Mucosa of rectum (tissue), 2 donors: Measurements from ENCODE around the gene MGAT3.

Experiments
- H3K27ac ChIP-seq, 2 donors: one replicate each; pipeline ENCODE4 v1.7.0; 2013; ENCODE audit warnings: inconsistent platforms in 2 of 2, low read depth in 2 of 2, low read length in 2 of 2
- H3K27me3 ChIP-seq, 2 donors: one replicate each; pipeline ENCODE4 v1.7.0; 2013; ENCODE audit warnings: low read length in 2 of 2; ENCODE audit not compliant: control insufficient read depth in 2 of 2, insufficient read depth in 2 of 2
- H3K36me3 ChIP-seq, 2 donors: one replicate each; pipeline ENCODE4 v1.7.0; 2013; ENCODE audit warnings: low read length in 2 of 2; ENCODE audit not compliant: control insufficient read depth in 2 of 2, insufficient read depth in 2 of 2
- H3K4me1 ChIP-seq, 2 donors: one replicate each; pipeline ENCODE4 v1.7.0; 2013; ENCODE audit warnings: low read length in 2 of 2, mild to moderate bottlenecking in 1 of 2; ENCODE audit not compliant: control insufficient read depth in 2 of 2, insufficient read depth in 2 of 2
- H3K4me3 ChIP-seq, 2 donors: one replicate each; pipeline ENCODE4 v1.7.0; 2013; ENCODE audit warnings: low read length in 2 of 2
- H3K9ac ChIP-seq, 2 donors: one replicate each; pipeline ENCODE4 v1.7.0; 2013; ENCODE audit warnings: low read length in 2 of 2, low read depth in 1 of 2, mild to moderate bottlenecking in 1 of 2
- H3K9me3 ChIP-seq, 2 donors: one replicate each; pipeline ENCODE4 v1.7.0; 2013; ENCODE audit warnings: low read length in 2 of 2; ENCODE audit not compliant: control insufficient read depth in 2 of 2
- donor health status: healthy.
- donor health status: Normal muscosa, but diverticular disease.

Gene MGAT3

GRCh38 chr22:39416319-39416718 lies 40.5 kb upstream of the MGAT3 start:
- H3K36me3 ChIP-seq: peaks cover 41 to 53% of the 10 kb centered on the region in 2 donors
- H3K9ac ChIP-seq: no peak overlapping the region
- H3K27me3 ChIP-seq: no peaks in the 10 kb centered on the region
- no peak overlapping the region for H3K27ac ChIP-seq
- peaks cover 2 to 6% of the 10 kb centered on the region in 2 donors for H3K4me1 ChIP-seq
- no peaks in the 10 kb centered on the region for H3K9me3 ChIP-seq
- H3K4me3 ChIP-seq: no peak overlapping the region

- Histone ChIP-seq H3K36me3 (peaks cover 51 to 63% of the 10 kb centered on the region in 2 donors), H3K27ac (no peak overlapping the region), H3K27me3 (no peaks in the 10 kb centered on the region)
Measured at GRCh38 chr22:39417641-39418040, 39.2 kb upstream of the MGAT3 start.

GRCh38 chr22:39418696-39419095 lies 38.1 kb upstream of the MGAT3 start:
- H3K27ac ChIP-seq: no peak overlapping the region
- no peaks in the 10 kb centered on the region for H3K27me3 ChIP-seq
- peaks cover 52 to 67% of the 10 kb centered on the region in 2 donors for H3K36me3 ChIP-seq
- H3K9me3 ChIP-seq: no peaks in the 10 kb centered on the region
- H3K4me3 ChIP-seq: no peak overlapping the region
- peaks cover 0 to 4% of the 10 kb centered on the region in 2 donors for H3K4me1 ChIP-seq
- no peak overlapping the region for H3K9ac ChIP-seq

More at GRCh38 chr22:39417641-39418040, 39.2 kb upstream of the MGAT3 start:
- H3K4me3 ChIP-seq: no peak overlapping the region
- no peaks in the 10 kb centered on the region for H3K9me3 ChIP-seq
- H3K4me1 ChIP-seq: peaks cover 0 to 4% of the 10 kb centered on the region in 2 donors
- no peak overlapping the region for H3K9ac ChIP-seq

- Histone ChIP-seq H3K4me3 (no peak overlapping the region), H3K27me3 (no peaks in the 10 kb centered on the region), H3K27ac (no peak overlapping the region), H3K9me3 (no peaks in the 10 kb centered on the region), H3K4me1 (peaks cover 0 to 4% of the 10 kb centered on the region in 2 donors), H3K36me3 (peaks cover 55 to 70% of the 10 kb centered on the region in 2 donors), H3K9ac (no peak overlapping the region)
Measured at GRCh38 chr22:39419096-39419495, 37.7 kb upstream of the MGAT3 start.

GRCh38 chr22:39419911-39420310 lies 36.9 kb upstream of the MGAT3 start:
- Histone ChIP-seq H3K4me3 (no peak overlapping the region), H3K27me3 (no peaks in the 10 kb centered on the region), H3K9ac (no peak overlapping the region), H3K4me1 (no peaks in the 10 kb centered on the region), H3K27ac (no peak overlapping the region), H3K9me3 (no peaks in the 10 kb centered on the region), H3K36me3 (peaks cover 56 to 70% of the 10 kb centered on the region in 2 donors)

GRCh38 chr22:39421691-39422090 lies 35.1 kb upstream of the MGAT3 start:
- Histone ChIP-seq H3K36me3 (peaks cover 48 to 60% of the 10 kb centered on the region in 2 donors), H3K9me3 (no peaks in the 10 kb centered on the region), H3K27ac (no peak overlapping the region), H3K9ac (no peak overlapping the region), H3K4me1 (no peaks in the 10 kb centered on the region), H3K27me3 (no peaks in the 10 kb centered on the region), H3K4me3 (no peak overlapping the region)

GRCh38 chr22:39422101-39422500 lies 34.7 kb upstream of the MGAT3 start:
- H3K27ac ChIP-seq: no peak overlapping the region
- no peak overlapping the region for H3K9ac ChIP-seq
- no peaks in the 10 kb centered on the region for H3K9me3 ChIP-seq
- H3K4me1 ChIP-seq: no peaks in the 10 kb centered on the region
- H3K27me3 ChIP-seq: no peaks in the 10 kb centered on the region
- no peak overlapping the region for H3K4me3 ChIP-seq
- H3K36me3 ChIP-seq: peaks cover 48 to 61% of the 10 kb centered on the region in 2 donors

- no peak overlapping the region for H3K4me3 ChIP-seq
- no peak overlapping the region for H3K9ac ChIP-seq
- no peaks in the 10 kb centered on the region for H3K9me3 ChIP-seq
- no peak overlapping the region for H3K27ac ChIP-seq
- H3K27me3 ChIP-seq: no peaks in the 10 kb centered on the region
- peaks cover 54 to 63% of the 10 kb centered on the region in 2 donors for H3K36me3 ChIP-seq
- no peaks in the 10 kb centered on the region for H3K4me1 ChIP-seq
Measured at GRCh38 chr22:39422721-39423120, 34.1 kb upstream of the MGAT3 start.

- Histone ChIP-seq H3K9me3 (no peaks in the 10 kb centered on the region), H3K27me3 (no peaks in the 10 kb centered on the region), H3K4me3 (no peak overlapping the region), H3K9ac (no peak overlapping the region), H3K27ac (no peak overlapping the region), H3K36me3 (peaks cover 53 to 61% of the 10 kb centered on the region in 2 donors), H3K4me1 (no peaks in the 10 kb centered on the region)
Measured at GRCh38 chr22:39423976-39424375, 32.8 kb upstream of the MGAT3 start.

- peaks cover 2 to 4% of the 10 kb centered on the region in 2 donors for H3K4me1 ChIP-seq
- no peaks in the 10 kb centered on the region for H3K27me3 ChIP-seq
- H3K4me3 ChIP-seq: no peak overlapping the region
- peaks cover 37 to 57% of the 10 kb centered on the region in 2 donors for H3K36me3 ChIP-seq
- H3K9ac ChIP-seq: no peak overlapping the region
- H3K27ac ChIP-seq: no peak overlapping the region
- H3K9me3 ChIP-seq: no peaks in the 10 kb centered on the region
Measured at GRCh38 chr22:39426380-39427043, 30.3 kb upstream of the MGAT3 start.
